WI38 (cell line): ENCODE measurements around the gene MACROD2.
"Not testable (repeated sequence)": the region's sequence is repeated elsewhere in the genome, so short reads cannot be mapped to it uniquely, and the experiment has no call there.

ENCODE experiments used
- H3K4me3 ChIP-seq: 2 replicates; pipeline ENCODE4 v1.5.1; 2011; ENCODE audit warnings: low read depth, mild to moderate bottlenecking, control low read depth, low read length
- CTCF ChIP-seq: IDR thresholded peaks from 2 replicates; pipeline ENCODE4 v1.5.1; 2012; ENCODE audit warnings: low read depth, mild to moderate bottlenecking, control low read depth, low read length

Gene MACROD2

GRCh38 chr20:14199111-14199510, 203.8 kb downstream of the MACROD2 start:
- no peak overlapping the region for H3K4me3 ChIP-seq
- TF ChIP-seq CTCF: no peak

- no peak overlapping the region for H3K4me3 ChIP-seq
- no peak for TF ChIP-seq CTCF
Measured at GRCh38 chr20:14203657-14204056, 208.3 kb downstream of the MACROD2 start.

- TF ChIP-seq CTCF: no peak
- H3K4me3 ChIP-seq: no peak overlapping the region
Measured at GRCh38 chr20:14207591-14207990, 212.3 kb downstream of the MACROD2 start.

GRCh38 chr20:14208956-14209355, 213.6 kb downstream of the MACROD2 start:
- TF ChIP-seq CTCF: no peak
- H3K4me3 ChIP-seq: no peak overlapping the region

- no peak for TF ChIP-seq CTCF
Measured at GRCh38 chr20:14210146-14210545, 214.8 kb downstream of the MACROD2 start.

GRCh38 chr20:14214046-14214445, 218.7 kb downstream of the MACROD2 start:
- TF ChIP-seq CTCF: no peak
- no peak overlapping the region for H3K4me3 ChIP-seq

More at GRCh38 chr20:14210146-14210545, 214.8 kb downstream of the MACROD2 start:
- H3K4me3 ChIP-seq: no peak overlapping the region

GRCh38 chr20:14215880-14216279, 220.6 kb downstream of the MACROD2 start:
- H3K4me3 ChIP-seq: not testable (repeated sequence)

GRCh38 chr20:14219801-14220461, 224.6 kb downstream of the MACROD2 start:
- no peak for TF ChIP-seq CTCF
- H3K4me3 ChIP-seq: no peak overlapping the region
